OCI-LY3 (cell line): ENCODE results near the gene GRID1.

Source experiments
- EZH2phosphoT487 ChIP-seq: fragments of 200-600 bp; shearing (Covaris generic); IDR thresholded peaks from 2 replicates; pipeline ENCODE4 v1.6.1; 2018; ENCODE audit warnings: antibody characterized with exemption, mixed run types, low read depth
- TF ChIP-seq, protein P1 (sequence below): fragments of 200-600, 300-600 bp; sonication (generic); IDR thresholded peaks from 2 replicates; pipeline ENCODE4 v1.5.1; 2014; ENCODE audit warnings: antibody characterized with exemption, low read length, low read depth

DNA sequence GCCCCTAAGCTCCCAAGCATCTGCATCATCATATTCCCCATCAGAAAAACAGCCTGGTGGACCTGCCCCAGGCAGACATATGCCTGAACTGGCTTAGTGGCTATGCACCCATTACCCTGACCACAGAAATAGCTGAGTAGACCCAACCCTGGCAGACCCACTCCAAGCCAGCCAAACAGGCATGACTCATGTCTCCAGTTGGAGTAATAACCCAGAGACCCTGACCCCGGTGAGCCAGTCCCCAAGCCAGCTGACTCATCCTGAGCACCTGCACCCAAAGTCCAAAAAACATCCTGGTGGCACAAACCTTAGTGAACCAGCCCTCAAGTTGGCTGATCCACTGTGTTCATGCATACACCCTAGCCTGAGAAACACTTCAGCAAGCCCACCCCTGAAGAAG, 555.9 kb downstream of the GRID1 start:
- TF ChIP-seq, protein P1, sequence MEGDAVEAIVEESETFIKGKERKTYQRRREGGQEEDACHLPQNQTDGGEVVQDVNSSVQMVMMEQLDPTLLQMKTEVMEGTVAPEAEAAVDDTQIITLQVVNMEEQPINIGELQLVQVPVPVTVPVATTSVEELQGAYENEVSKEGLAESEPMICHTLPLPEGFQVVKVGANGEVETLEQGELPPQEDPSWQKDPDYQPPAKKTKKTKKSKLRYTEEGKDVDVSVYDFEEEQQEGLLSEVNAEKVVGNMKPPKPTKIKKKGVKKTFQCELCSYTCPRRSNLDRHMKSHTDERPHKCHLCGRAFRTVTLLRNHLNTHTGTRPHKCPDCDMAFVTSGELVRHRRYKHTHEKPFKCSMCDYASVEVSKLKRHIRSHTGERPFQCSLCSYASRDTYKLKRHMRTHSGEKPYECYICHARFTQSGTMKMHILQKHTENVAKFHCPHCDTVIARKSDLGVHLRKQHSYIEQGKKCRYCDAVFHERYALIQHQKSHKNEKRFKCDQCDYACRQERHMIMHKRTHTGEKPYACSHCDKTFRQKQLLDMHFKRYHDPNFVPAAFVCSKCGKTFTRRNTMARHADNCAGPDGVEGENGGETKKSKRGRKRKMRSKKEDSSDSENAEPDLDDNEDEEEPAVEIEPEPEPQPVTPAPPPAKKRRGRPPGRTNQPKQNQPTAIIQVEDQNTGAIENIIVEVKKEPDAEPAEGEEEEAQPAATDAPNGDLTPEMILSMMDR: no peak
- no peak for TF ChIP-seq EZH2phosphoT487
